GM12874 (cell line): ENCODE data around the gene SLC9A9.

Source experiments
- TF ChIP-seq, protein P1 (sequence below): IDR thresholded peaks from 2 replicates; pipeline ENCODE4 v1.5.1; 2011; ENCODE audit warnings: low read depth, mild to moderate bottlenecking, control low read depth, low read length, moderate library complexity; ENCODE audit not compliant: insufficient read depth

SLC9A9 gene

DNA sequence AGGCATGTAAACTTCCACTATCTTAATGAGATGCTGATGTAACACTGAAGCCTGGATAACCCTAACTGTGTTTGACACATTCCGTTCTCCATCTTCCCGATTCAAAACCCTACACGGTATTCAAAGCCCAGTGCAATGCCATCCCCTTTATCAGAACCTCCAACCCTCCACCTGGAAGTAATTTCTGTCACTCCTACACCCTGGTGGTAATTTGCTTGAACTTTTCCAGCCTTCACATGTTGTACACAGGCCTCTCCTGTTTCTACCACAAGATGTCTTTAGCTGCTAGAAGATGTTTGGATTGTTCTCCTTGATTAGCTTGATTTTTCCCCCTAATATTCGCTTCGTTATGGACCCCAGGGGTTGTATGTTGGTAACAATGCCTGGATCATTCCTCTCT is 519.8 kb downstream of the SLC9A9 start:
- TF ChIP-seq, protein P1, sequence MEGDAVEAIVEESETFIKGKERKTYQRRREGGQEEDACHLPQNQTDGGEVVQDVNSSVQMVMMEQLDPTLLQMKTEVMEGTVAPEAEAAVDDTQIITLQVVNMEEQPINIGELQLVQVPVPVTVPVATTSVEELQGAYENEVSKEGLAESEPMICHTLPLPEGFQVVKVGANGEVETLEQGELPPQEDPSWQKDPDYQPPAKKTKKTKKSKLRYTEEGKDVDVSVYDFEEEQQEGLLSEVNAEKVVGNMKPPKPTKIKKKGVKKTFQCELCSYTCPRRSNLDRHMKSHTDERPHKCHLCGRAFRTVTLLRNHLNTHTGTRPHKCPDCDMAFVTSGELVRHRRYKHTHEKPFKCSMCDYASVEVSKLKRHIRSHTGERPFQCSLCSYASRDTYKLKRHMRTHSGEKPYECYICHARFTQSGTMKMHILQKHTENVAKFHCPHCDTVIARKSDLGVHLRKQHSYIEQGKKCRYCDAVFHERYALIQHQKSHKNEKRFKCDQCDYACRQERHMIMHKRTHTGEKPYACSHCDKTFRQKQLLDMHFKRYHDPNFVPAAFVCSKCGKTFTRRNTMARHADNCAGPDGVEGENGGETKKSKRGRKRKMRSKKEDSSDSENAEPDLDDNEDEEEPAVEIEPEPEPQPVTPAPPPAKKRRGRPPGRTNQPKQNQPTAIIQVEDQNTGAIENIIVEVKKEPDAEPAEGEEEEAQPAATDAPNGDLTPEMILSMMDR, result no peak

DNA sequence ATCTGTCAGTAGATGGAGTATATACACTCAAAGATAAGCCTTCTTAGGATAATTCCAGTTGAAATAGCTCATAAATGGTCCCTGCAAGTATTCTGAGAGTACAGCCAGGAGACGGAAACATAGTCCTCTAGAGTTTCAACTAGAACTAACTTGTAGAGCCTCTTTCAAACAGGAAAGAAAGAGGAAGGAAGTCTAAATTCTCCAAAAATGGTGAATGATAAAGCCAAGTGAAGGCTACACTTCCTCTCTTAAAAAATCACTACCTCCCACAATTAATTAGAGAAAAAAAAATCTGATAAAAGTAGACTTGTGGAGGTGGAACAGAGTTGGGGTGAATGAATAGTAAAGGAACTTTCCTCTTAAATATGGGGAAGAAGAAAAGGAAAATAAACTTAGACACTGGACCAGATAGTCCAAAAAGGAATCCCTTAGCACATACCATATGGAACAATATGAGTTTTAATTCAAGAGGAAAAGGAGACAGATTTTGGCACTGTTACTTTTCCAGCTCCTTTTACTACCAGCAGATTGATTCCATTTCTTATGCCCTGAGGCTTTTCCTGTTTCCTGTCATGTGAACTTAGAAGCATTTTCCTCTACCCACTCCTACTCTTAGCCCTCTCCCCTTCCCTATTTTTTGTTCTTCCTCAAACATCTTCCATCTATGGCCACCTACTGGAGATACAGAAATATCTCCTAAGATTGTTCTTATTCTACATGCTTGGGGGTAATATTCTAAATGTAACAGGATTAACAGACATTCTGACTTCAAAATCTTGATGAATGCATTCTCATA is 521.1 kb downstream of the SLC9A9 start:
- TF ChIP-seq, protein P1, result no peak

DNA sequence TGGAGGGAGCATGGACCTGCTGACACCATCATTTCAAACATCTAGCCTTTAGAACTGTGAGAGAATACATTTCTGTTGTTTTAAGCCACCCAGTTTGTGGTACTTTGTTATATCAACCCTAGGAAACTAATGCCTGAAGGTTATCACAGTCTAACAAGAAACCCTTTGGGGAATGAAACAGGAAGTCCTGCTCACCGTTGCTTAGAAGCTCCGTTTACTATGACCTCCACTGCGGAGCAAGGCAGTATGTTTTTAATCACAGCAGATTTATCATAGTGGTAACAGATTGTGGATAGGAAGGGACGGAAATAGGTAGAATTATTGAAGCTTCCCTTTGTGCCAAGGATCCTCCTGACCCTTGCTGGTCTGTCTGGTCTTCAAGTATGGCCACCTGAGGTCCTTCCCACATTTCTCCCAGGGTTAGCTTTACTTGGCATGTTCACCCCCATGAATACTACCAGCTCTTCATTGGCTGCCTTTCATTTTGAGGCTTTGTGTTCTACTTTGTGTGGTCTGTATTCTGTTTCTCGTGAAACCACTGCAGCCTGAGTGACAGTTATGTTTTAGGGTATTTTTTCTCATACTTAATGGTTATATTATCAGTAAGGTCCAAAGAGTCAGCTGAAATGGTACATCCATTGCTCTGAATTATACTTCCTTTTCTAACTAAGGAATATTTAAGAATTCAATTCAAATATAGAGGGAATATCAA is 527.1 kb downstream of the SLC9A9 start:
- TF ChIP-seq, protein P1, result no peak

DNA sequence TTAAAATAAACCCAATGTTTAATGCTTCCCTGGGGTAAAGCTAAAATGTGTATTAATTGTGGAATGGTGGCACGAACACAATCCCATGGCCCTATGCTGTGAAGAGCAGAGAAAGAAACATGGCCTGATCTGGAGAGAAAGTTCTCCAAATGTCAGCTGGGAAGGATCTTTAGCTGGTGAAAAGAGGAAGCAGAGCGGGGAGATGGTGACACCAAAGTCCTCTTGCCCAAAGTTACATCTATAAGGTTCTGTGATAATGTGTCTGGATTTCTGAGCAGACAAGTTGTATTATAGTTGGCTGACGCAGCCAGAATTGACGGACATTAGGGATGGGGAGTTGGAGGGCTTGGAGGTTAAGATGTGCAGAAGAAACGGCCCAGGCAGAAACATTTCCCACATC is 532.5 kb downstream of the SLC9A9 start:
- TF ChIP-seq, protein P1, result no peak

DNA sequence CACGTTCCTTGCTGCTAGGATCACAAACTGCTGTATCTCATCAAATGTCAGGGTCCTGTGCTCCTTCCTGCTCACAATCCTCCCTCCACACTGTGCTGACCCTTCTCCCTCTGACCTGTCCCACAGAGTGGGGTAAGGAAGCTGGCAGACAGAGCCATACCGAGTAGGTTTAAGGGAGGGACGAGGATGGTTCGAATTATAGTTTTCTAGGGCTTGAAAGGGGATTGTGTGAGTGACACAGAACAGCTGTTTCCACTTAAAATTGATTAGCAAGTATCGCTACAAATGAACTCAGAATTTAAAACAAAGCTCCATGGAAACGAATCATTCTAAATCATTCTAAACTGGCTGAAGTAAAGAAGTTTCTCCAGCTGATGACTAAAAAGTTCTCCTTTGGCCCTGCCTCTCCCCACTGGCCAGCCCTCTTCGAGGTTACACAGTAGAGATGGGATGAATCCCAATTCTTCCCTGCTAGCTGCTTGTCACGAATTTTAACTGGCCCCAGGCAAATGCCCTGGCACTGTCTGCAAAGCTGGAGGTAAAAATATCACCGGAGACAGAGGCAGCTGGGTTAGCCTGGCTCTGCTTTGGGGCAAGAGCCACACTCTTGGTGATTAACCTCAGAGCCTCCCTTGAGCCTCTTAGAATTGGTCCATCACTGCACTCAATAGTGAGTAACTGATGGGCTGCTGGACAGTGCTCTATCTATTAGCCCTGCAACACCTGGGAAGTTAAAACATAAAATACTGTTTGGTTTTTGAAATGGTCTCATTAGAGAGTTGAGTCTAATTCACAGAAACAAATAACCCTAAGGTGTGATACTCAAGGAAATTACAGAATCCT is 533.8 kb downstream of the SLC9A9 start:
- TF ChIP-seq, protein P1, result no peak

DNA sequence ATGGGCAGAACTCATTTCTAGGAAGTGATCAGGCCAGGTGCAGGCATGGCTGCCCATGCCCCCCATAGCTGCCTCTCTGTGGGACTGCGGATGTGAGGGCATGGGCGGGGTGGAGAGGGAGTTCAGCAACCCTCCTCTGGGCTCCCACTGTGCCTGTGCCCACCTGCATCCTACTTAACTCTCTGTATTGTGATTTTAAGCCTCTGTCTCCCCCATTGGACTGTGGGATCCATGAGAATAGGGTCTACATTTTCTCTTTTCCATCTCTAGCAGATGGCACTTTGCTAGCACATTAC is 534.4 kb downstream of the SLC9A9 start:
- TF ChIP-seq, protein P1, result no peak
